ENCODE results near the gene HES2. TPM values are rescaled to one million over a fixed set of nuclear protein-coding genes. Genes with fewer than 3 reads are reported as not detected.
"Not testable (repeated sequence)": the region's sequence is repeated elsewhere in the genome, so short reads cannot be mapped to it uniquely, and the experiment has no call there.

Gene HES2
- total and polyA plus RNA-seq, 12 donors = 0.22 to 0.25 TPM; not detected in 10

DNA sequence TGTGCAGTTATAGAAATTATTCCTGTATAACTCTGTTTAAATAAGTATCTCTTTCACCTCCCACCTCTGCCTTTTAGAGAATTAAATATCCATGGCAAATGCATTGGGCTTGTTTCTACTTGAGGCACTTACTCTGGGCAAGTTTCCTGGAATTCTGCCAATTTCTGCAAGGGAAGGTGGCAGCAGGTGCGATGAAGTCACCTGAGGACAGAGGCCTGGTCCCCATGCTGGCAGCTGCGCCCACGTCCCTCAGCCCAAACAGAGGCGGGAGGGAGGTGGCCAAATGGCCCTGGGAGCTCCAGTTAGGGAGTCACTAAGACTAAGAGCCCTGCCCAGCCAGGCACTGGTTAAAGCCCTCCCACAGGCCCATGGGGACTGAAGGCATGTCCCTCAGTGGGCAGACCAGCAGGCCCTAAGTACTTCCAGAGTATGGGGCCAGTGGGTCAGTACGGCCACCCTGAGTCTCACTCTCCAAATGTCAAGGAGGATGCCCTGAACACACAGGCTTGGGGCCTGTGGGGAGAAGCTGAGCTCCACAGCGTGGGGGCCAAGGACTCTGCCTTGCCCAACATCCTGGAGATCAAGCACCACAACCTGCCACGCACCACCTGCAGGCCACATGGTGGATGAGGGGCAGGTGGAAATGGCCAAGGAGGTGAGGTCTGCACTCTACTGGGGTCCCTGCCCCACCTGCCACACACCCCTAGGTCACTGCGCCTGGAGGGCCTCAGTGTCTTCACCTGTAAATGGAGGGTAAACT lies 45.6 kb downstream of the HES2 start:
- intact Hi-C loops (cut with DNase I) = no loop called here
- DNase-seq = no peak
- 84 to 85% methylated on average over 8 of the region's 8 CpGs for WGBS, 2 donors
- Histone ChIP-seq H3K9me3 (no peaks in the 10 kb centered on the region), H3K27me3 (no peaks in the 10 kb centered on the region), H3K27ac (no peak overlapping the region), H3K4me1 (no peaks in the 10 kb centered on the region), H3K4me3 (no peak overlapping the region), H3K36me3 (no peaks in the 10 kb centered on the region)
- TF ChIP-seq, protein P1, sequence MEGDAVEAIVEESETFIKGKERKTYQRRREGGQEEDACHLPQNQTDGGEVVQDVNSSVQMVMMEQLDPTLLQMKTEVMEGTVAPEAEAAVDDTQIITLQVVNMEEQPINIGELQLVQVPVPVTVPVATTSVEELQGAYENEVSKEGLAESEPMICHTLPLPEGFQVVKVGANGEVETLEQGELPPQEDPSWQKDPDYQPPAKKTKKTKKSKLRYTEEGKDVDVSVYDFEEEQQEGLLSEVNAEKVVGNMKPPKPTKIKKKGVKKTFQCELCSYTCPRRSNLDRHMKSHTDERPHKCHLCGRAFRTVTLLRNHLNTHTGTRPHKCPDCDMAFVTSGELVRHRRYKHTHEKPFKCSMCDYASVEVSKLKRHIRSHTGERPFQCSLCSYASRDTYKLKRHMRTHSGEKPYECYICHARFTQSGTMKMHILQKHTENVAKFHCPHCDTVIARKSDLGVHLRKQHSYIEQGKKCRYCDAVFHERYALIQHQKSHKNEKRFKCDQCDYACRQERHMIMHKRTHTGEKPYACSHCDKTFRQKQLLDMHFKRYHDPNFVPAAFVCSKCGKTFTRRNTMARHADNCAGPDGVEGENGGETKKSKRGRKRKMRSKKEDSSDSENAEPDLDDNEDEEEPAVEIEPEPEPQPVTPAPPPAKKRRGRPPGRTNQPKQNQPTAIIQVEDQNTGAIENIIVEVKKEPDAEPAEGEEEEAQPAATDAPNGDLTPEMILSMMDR (IDR thresholded peaks at IDR 0.05) = no peak
- ATAC-seq = peak in 2 of 8 donors; percentile 18 to 22

DNA sequence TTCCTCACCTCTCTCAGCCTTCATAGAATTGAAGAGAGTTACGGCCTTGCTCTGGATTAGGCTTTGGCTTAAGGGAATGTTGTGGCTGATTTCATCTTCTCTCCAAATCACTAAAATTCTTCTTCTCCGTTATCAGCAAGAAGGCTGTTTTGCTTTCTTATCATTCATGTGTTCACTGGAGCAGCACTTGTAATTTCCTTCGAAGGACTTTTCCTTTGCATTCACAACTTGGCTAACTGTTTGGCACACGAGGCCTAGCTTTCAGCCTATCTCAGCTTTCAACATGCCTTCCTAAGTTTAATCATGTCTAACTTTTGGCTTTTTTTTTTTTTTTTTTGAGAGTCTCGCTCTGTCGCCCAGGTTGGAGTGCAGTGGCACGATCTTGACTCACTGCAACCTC lies 47.5 kb downstream of the HES2 start:
- H3K9me3 ChIP-seq; ATAC-seq; DNase-seq; H3K36me3 ChIP-seq; intact Hi-C loops (cut with DNase I); H3K4me3 ChIP-seq; H3K27ac ChIP-seq; H3K4me1 ChIP-seq; H3K27me3 ChIP-seq: not testable (repeated sequence)
- WGBS, 2 donors = 80% methylated on average over 7 of the region's 7 CpGs

- H3K9me3 ChIP-seq = no peaks in the 10 kb centered on the region
- H3K27ac ChIP-seq = no peak overlapping the region
- no peaks in the 10 kb centered on the region for H3K36me3 ChIP-seq
- no peak overlapping the region for H3K4me3 ChIP-seq
- H3K4me1 ChIP-seq = peaks cover 0 to 7% (median 0%) of the 10 kb centered on the region in 9 donors
- DNase-seq (no peak), ATAC-seq (no peak)
- TF ChIP-seq, protein P1 (IDR thresholded peaks at IDR 0.05) = no peak
- no peaks in the 10 kb centered on the region for H3K27me3 ChIP-seq
- WGBS, 2 donors = 79 to 92% methylated on average over 4 of the region's 4 CpGs
- intact Hi-C loops (cut with DNase I) = no loop called here
Measured at GRCh38 chr1:6370006-6370405, 49.7 kb downstream of the HES2 start.

- Histone ChIP-seq H3K27me3 (no peaks in the 10 kb centered on the region), H3K4me1 (peaks cover 0 to 12% (median 5%) of the 10 kb centered on the region in 9 donors), H3K27ac (no peak overlapping the region), H3K9me3 (no peaks in the 10 kb centered on the region), H3K36me3 (no peaks in the 10 kb centered on the region), H3K4me3 (no peak overlapping the region)
- TF ChIP-seq, protein P1 (IDR thresholded peaks at IDR 0.05) = no peak
- peak; percentile 42 to 52 for DNase-seq
- intact Hi-C loops (cut with DNase I) = no loop called here
- peak; percentile 76 to 94 (median 88) for ATAC-seq
- WGBS, 2 donors = 77 to 80% methylated on average over 9 of the region's 9 CpGs
Measured at GRCh38 chr1:6367381-6368012, 52.2 kb downstream of the HES2 start.

GRCh38 chr1:6365047-6365446 lies 54.7 kb downstream of the HES2 start:
- no peak overlapping the region for H3K27ac ChIP-seq
- no peaks in the 10 kb centered on the region for H3K27me3 ChIP-seq
- ATAC-seq = no peak
- H3K9me3 ChIP-seq = no peaks in the 10 kb centered on the region
- H3K36me3 ChIP-seq = no peaks in the 10 kb centered on the region
- TF ChIP-seq, protein P1 (IDR thresholded peaks at IDR 0.05) = no peak
- H3K4me1 ChIP-seq = peaks cover 5 to 16% (median 12%) of the 10 kb centered on the region in 9 donors
- no peak overlapping the region for H3K4me3 ChIP-seq
- 85 to 91% methylated on average over 5 of the region's 5 CpGs for WGBS, 2 donors
- intact Hi-C loops (cut with DNase I) = no loop called here
- DNase-seq = no peak
